Ishikawa (cell line): Measurements from ENCODE around the gene TNNI3.

Experiments used
- CEBPB ChIP-seq: IDR thresholded peaks from 2 replicates; pipeline ENCODE4 v1.6.1; 2012
- CREB1 ChIP-seq: IDR thresholded peaks from 2 replicates; pipeline ENCODE4 v1.6.1; 2012; ENCODE audit warnings: low read depth
- EGR1 ChIP-seq: IDR thresholded peaks from 2 replicates; pipeline ENCODE4 v1.6.1; 2012
- EP300 ChIP-seq: IDR thresholded peaks from 2 replicates; pipeline ENCODE4 v1.6.1; 2012; ENCODE audit warnings: borderline replicate concordance
- FOXM1 ChIP-seq: IDR thresholded peaks from 2 replicates; pipeline ENCODE4 v1.6.1; 2012; ENCODE audit warnings: low read depth, borderline replicate concordance
- MAX ChIP-seq: IDR thresholded peaks from 2 replicates; pipeline ENCODE4 v1.6.1; 2012
- RAD21 ChIP-seq: IDR thresholded peaks from 2 replicates; pipeline ENCODE4 v1.6.1; 2012; ENCODE audit warnings: low read depth
- REST ChIP-seq: IDR thresholded peaks from 2 replicates; pipeline ENCODE4 v1.6.1; 2012; ENCODE audit warnings: low read depth, mild to moderate bottlenecking
- TAF1 ChIP-seq: IDR thresholded peaks from 2 replicates; pipeline ENCODE4 v1.6.1; 2012; ENCODE audit warnings: low read depth, mild to moderate bottlenecking
- TCF12 ChIP-seq: IDR thresholded peaks from 2 replicates; pipeline ENCODE4 v1.6.1; 2012; ENCODE audit warnings: low read depth
- USF1 ChIP-seq: IDR thresholded peaks from 2 replicates; pipeline ENCODE4 v1.6.1; 2012
- YY1 ChIP-seq: IDR thresholded peaks from 2 replicates; pipeline ENCODE4 v1.6.1; 2012; ENCODE audit warnings: low read depth

The TNNI3 gene

GRCh38 chr19:55160128-55160985, 2.8 kb upstream of the TNNI3 start:
- 0 out of 2 replicates have a peak, but pooled peaks have one; percentile 22 for TF ChIP-seq USF1
- peak; percentile 75 for TF ChIP-seq MAX
- TF ChIP-seq RAD21: peak; percentile 84
- no peak for TF ChIP-seq EP300
- TF ChIP-seq EGR1: no peak

GRCh38 chr19:55158848-55159749, 1.6 kb upstream of the TNNI3 start:
- TF ChIP-seq RAD21 (no peak), CREB1 (no peak), REST (no peak), FOXM1 (no peak), YY1 (no peak), TCF12 (no peak)

- TF ChIP-seq TAF1: no peak
- no peak for TF ChIP-seq CEBPB
- TF ChIP-seq MAX: no peak
- no peak for TF ChIP-seq YY1
- TF ChIP-seq FOXM1: no peak
- peak; percentile 45; the same call in 1 of the 2 replicates for TF ChIP-seq REST
These were observed 891 bp upstream of the TNNI3 start for GRCh38 chr19:55158423-55158822.

- peak; percentile 95 for TF ChIP-seq MAX
- TF ChIP-seq EGR1: 0 out of 2 replicates have a peak, but pooled peaks have one; percentile 46
- peak; percentile 15; the same call in 1 of the 2 replicates for TF ChIP-seq TAF1
- no peak for TF ChIP-seq REST
- no peak for TF ChIP-seq CREB1
- TF ChIP-seq RAD21: no peak
These were observed 1.1 kb downstream of the TNNI3 start for GRCh38 chr19:55156202-55157063.
